HUES6 (cell line): ENCODE measurements around the gene INKA2.
A peak's percentile ranks its signal among the peaks of the same experiment; 100 is the strongest.

Source experiments
- H3K27ac ChIP-seq: 2 replicates; pipeline ENCODE4 v1.7.0; 2013; ENCODE audit warnings: low read depth, mild to moderate bottlenecking, low read length, inconsistent platforms
- H3K27me3 ChIP-seq: 2 replicates; pipeline ENCODE4 v1.6.1; 2013; ENCODE audit warnings: low read length; ENCODE audit not compliant: control insufficient read depth, insufficient read depth
- H3K36me3 ChIP-seq: 2 replicates; pipeline ENCODE4 v1.6.1; 2013; ENCODE audit warnings: low read length; ENCODE audit not compliant: control insufficient read depth, insufficient read depth
- H3K4me1 ChIP-seq: 2 replicates; pipeline ENCODE4 v1.6.1; 2013; ENCODE audit warnings: low read length; ENCODE audit not compliant: control insufficient read depth, insufficient read depth
- H3K4me3 ChIP-seq: 2 replicates; pipeline ENCODE4 v1.5.1; 2013; ENCODE audit warnings: low read depth, low read length
- H3K9ac ChIP-seq: one replicate; pipeline ENCODE4 v1.6.1; 2013; ENCODE audit warnings: mild to moderate bottlenecking, low read length
- H3K9me3 ChIP-seq: 2 replicates; pipeline ENCODE4 v1.6.1; 2013; ENCODE audit warnings: low read depth, low read length; ENCODE audit not compliant: control insufficient read depth, insufficient read depth

The INKA2 gene

GRCh38 chr1:111769517-111770146 lies 30.4 kb upstream of the INKA2 start:
- Histone ChIP-seq H3K9me3 (no peaks in the 10 kb centered on the region), H3K27me3 (no peaks in the 10 kb centered on the region), H3K4me1 (no peaks in the 10 kb centered on the region), H3K4me3 (no peak overlapping the region), H3K27ac (no peak overlapping the region), H3K9ac (no peak overlapping the region), H3K36me3 (peaks cover 36% of the 10 kb centered on the region)

DNA sequence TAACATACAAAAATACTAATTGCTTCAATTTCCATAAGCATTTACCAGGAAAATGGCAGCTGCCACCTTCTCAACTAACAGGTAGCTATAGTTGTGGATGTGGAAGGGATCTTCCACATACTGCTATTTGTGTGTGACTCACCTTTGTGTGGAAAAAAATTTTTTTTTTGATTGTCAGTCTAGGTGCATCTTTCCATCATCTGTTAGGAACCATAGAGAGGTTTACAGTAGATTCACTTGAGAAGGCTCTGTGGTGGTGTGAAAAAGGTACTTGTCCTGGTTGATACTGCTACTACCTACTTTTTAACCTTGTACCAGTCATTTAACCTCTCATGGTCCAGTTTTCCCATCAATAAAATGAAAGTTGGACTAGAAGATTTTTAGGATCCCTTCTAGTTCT lies 29.4 kb upstream of the INKA2 start:
- Histone ChIP-seq H3K36me3 (peaks cover 46% of the 10 kb centered on the region), H3K27ac (no peak overlapping the region)

DNA sequence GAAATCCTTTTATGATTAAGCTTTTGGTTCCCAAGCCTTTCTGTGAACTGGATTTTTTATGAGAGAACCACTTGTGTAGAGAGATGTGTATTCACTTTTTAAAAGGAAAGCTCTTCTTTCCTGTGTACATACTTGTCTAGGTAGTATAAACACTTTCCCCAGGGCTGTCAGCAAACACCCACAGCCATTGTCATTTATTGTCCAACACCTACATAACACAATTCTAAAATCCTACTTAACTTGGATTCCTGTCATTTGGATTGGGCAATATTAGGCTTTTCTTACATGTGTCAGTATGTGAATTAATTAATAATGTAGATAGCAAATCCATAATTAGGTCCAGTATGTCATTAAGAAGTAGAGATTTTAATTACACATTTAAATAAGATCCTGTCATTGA lies 28.8 kb upstream of the INKA2 start:
- no peak overlapping the region for H3K9ac ChIP-seq
- no peak overlapping the region for H3K4me3 ChIP-seq
- peaks cover 52% of the 10 kb centered on the region for H3K36me3 ChIP-seq
- no peaks in the 10 kb centered on the region for H3K9me3 ChIP-seq
- H3K27ac ChIP-seq = no peak overlapping the region
- H3K27me3 ChIP-seq = no peaks in the 10 kb centered on the region
- no peaks in the 10 kb centered on the region for H3K4me1 ChIP-seq

More for the DNA sequence above, 29.4 kb upstream of the INKA2 start:
- no peaks in the 10 kb centered on the region for H3K4me1 ChIP-seq
- H3K4me3 ChIP-seq = no peak overlapping the region
- no peaks in the 10 kb centered on the region for H3K9me3 ChIP-seq
- no peaks in the 10 kb centered on the region for H3K27me3 ChIP-seq
- H3K9ac ChIP-seq = no peak overlapping the region

DNA sequence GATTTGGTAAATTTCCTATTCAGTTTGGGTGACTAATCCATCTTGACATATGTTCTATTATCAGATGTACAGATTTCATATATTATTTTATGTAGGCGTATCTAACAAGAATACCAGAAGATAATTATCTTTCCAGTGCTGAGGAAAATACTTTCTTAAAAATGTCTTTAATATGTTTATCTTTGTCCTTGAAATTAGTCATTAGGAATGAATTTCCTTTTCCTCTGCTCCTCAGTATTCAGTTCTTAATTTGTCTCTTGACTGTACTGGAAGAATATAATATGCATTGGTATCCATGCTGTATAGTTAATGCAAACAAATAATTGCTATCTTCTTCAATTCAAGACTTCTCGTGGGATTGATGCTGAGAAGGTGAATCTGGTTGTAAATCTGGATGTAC lies 23.1 kb upstream of the INKA2 start:
- no peaks in the 10 kb centered on the region for H3K27me3 ChIP-seq
- H3K9me3 ChIP-seq = no peaks in the 10 kb centered on the region
- H3K36me3 ChIP-seq = peaks cover 85% of the 10 kb centered on the region
- no peak overlapping the region for H3K4me3 ChIP-seq
- no peak overlapping the region for H3K27ac ChIP-seq
- H3K4me1 ChIP-seq = no peaks in the 10 kb centered on the region
- no peak overlapping the region for H3K9ac ChIP-seq

DNA sequence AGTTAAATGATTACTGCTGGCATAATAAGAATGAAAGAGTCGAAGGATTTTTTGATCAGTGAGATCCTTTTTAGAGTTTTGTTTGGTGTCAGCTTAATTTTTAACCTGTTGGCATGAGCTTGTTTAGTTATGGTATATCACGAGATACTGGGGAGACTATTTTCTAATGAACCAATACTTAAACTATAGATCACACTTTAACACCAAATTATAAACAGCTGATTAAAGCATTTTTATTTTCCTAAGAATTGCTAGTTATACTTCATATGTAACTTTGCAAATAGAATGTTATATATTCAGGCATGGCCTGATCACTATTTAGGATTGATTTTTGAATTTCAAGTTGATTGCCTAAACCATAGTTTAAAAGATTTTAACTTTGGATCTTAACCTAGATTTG lies 22.5 kb upstream of the INKA2 start:
- no peak overlapping the region for H3K9ac ChIP-seq
- no peak overlapping the region for H3K27ac ChIP-seq
- peaks cover 5% of the 10 kb centered on the region for H3K4me1 ChIP-seq
- H3K9me3 ChIP-seq = no peaks in the 10 kb centered on the region
- H3K4me3 ChIP-seq = no peak overlapping the region
- no peaks in the 10 kb centered on the region for H3K27me3 ChIP-seq
- peaks cover 79% of the 10 kb centered on the region for H3K36me3 ChIP-seq

DNA sequence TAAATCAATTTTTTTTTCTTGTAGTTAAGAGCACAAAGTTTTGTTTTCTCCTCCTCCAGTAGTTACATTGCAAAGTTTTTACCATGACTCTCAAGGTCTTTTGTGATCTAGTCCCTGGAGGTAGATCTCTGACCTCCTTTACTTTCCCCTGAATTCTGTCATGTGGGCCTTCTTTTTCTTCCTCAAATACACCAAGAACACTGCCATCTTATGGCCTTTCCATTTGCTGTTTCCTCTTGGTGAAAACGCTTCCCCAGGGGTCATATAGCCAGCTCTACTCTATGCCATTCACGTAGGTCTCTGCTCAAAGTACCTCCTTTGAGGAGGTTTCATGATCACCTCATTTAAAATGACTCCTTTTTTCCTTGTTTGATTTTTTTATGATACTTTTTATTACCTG lies 19.2 kb upstream of the INKA2 start:
- peaks cover 46% of the 10 kb centered on the region for H3K36me3 ChIP-seq

GRCh38 chr1:111756124-111756513 lies 16.9 kb upstream of the INKA2 start:
- Histone ChIP-seq H3K9me3 (no peaks in the 10 kb centered on the region), H3K4me1 (peaks cover 10% of the 10 kb centered on the region), H3K9ac (peak overlapping the region; percentile 98), H3K27ac (peak overlapping the region; percentile 81), H3K4me3 (peak overlapping the region; percentile 87), H3K27me3 (no peaks in the 10 kb centered on the region), H3K36me3 (peaks cover 24% of the 10 kb centered on the region)

More for the DNA sequence above, 19.2 kb upstream of the INKA2 start:
- no peak overlapping the region for H3K27ac ChIP-seq
- no peak overlapping the region for H3K9ac ChIP-seq
- H3K4me3 ChIP-seq = no peak overlapping the region
- no peaks in the 10 kb centered on the region for H3K27me3 ChIP-seq
- H3K4me1 ChIP-seq = peaks cover 10% of the 10 kb centered on the region
- H3K9me3 ChIP-seq = no peaks in the 10 kb centered on the region

- peak within 1 kb of the TSS; percentile 98 for H3K9ac ChIP-seq
- peaks cover 10% of the 10 kb centered on the region for H3K4me1 ChIP-seq
- peaks cover 18% of the 10 kb centered on the region for H3K36me3 ChIP-seq
- peak within 1 kb of the TSS; percentile 87 for H3K4me3 ChIP-seq
- H3K9me3 ChIP-seq = no peaks in the 10 kb centered on the region
- H3K27ac ChIP-seq = peak within 1 kb of the TSS; percentile 81
- no peaks in the 10 kb centered on the region; the same call in 1 of the 2 replicates for H3K27me3 ChIP-seq
Measured at GRCh38 chr1:111755331-111756123, 16.3 kb upstream of the INKA2 start, which contains the start of gene DDX20. TSS of gene DDX20 (plus strand) at chr1:111755901. CDS start at chr1:111755925, 24 bp downstream.

DNA sequence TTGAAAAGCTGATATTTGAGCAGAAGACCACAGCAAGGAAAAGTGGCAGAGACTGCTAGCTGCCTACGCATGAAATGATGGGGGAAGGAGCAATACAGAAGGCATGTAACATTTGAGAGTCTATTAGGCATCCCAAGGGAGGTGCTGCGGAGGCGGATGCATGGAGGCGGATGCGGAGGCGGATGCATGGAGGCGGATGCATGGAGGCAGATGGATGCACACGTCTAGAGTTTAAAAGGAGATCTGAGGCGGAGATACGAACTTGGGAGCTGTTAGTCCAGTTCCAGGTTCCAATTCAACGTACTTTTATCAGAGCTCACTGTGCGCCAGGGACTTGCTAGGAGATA lies 15.8 kb upstream of the INKA2 start:
- H3K4me1 ChIP-seq = peaks cover 10% of the 10 kb centered on the region
- peak overlapping the region; percentile 81 for H3K27ac ChIP-seq

GRCh38 chr1:111751906-111752575 lies 12.8 kb upstream of the INKA2 start:
- H3K27ac ChIP-seq = no peak overlapping the region
- H3K9me3 ChIP-seq = no peaks in the 10 kb centered on the region
- no peaks in the 10 kb centered on the region; the same call in 1 of the 2 replicates for H3K27me3 ChIP-seq
- no peaks in the 10 kb centered on the region for H3K36me3 ChIP-seq
- peaks cover 25% of the 10 kb centered on the region for H3K4me1 ChIP-seq
- H3K4me3 ChIP-seq = no peak overlapping the region
- no peak overlapping the region for H3K9ac ChIP-seq

More for the DNA sequence above, 15.8 kb upstream of the INKA2 start:
- Histone ChIP-seq H3K9me3 (no peaks in the 10 kb centered on the region), H3K36me3 (peaks cover 13% of the 10 kb centered on the region), H3K9ac (peak overlapping the region; percentile 98), H3K4me3 (peak overlapping the region; percentile 87), H3K27me3 (no peaks in the 10 kb centered on the region; the same call in 1 of the 2 replicates)

GRCh38 chr1:111750856-111751255 lies 11.7 kb upstream of the INKA2 start:
- no peaks in the 10 kb centered on the region; the same call in 1 of the 2 replicates for H3K27me3 ChIP-seq
- H3K27ac ChIP-seq = no peak overlapping the region
- no peaks in the 10 kb centered on the region for H3K36me3 ChIP-seq

More at GRCh38 chr1:111750856-111751255, 11.7 kb upstream of the INKA2 start:
- Histone ChIP-seq H3K4me1 (peaks cover 21% of the 10 kb centered on the region), H3K9me3 (no peaks in the 10 kb centered on the region), H3K4me3 (no peak overlapping the region), H3K9ac (no peak overlapping the region)
